HCT116 (cell line): ENCODE data around the gene AGAP1. TPM values are rescaled to one million over a fixed set of nuclear protein-coding genes. Genes with fewer than 3 reads are reported as not detected.

Source experiments
- ATAC-seq: fragments of 200-7000 bp; cut with Tn5 transposase; 2 replicates; pipeline ENCODE4 v1.9.1; 2020; ENCODE audit warnings: mild to moderate bottlenecking, moderate library complexity
- BruUV-seq: library from RNA; stranded (reverse); fragments of 400-500 nt; replicated peaks from 2 replicates; lab custom pipeline; 2021; lab: Mats Ljungman, UMichigan
- CTCF ChIA-PET: fragments of 300-600 bp; sonication (Branson Sonifier 250); formaldehyde crosslinking; loops from one replicate; lab custom pipeline; 2021; ENCODE audit warnings: antibody characterized with exemption; lab: Charles Lee
- POLR2A ChIA-PET: fragments of 300-600, 350-600 bp; sonication (Branson Sonifier 250); formaldehyde crosslinking; loops from one replicate; lab custom pipeline; 2021; ENCODE audit warnings: antibody characterized with exemption; lab: Charles Lee
- RAD21 ChIA-PET, 2 experiments: fragments of 300-600 bp; sonication (Branson Sonifier 250); formaldehyde crosslinking; loops; one replicate each; lab custom pipeline; 2023; ENCODE audit warnings: low total read pairs in 2 of 2; ENCODE audit not compliant: uncharacterized antibody in 2 of 2, unreplicated experiment in 2 of 2, low non-redundant PET in 1 of 2; lab: Charles Lee
- DNase-seq: peaks from one replicate; pipeline ENCODE4 v3.0.0-alpha.2; 2010; ENCODE audit warnings: low read depth, low spot score
- H2AFZ ChIP-seq: fragments of 200-600 bp; shearing (Covaris generic), sonication (generic); 2 replicates; pipeline ENCODE4 v1.6.1; 2017; ENCODE audit warnings: low read depth, mixed run types, mixed read lengths, antibody characterized with exemption, low read length; ENCODE audit not compliant: poor library complexity, severe bottlenecking
- H3K27ac ChIP-seq: 2 replicates; pipeline ENCODE4 v1.5.1; 2012; ENCODE audit warnings: low read depth, low read length
- H3K27me3 ChIP-seq: fragments of 200-600 bp; sonication (generic); 2 replicates; pipeline ENCODE4 v1.6.1; 2016; ENCODE audit warnings: mixed run types, low read length, mixed read lengths; ENCODE audit not compliant: insufficient read depth
- H3K36me3 ChIP-seq, 2 experiments: fragments of 200-500 bp in 1 of 2; fragments of 200-600 bp in 1 of 2; sonication (Bioruptor generic) in 1 of 2; sonication (generic) in 1 of 2; 2 replicates each; pipeline versions ENCODE4 v1.5.1 to v1.6.1; 2014 to 2016; ENCODE audit warnings: low read length in 2 of 2, inconsistent platforms in 1 of 2, mixed read lengths in 1 of 2, mixed run types in 1 of 2; ENCODE audit not compliant: insufficient read depth in 2 of 2, control insufficient read depth in 1 of 2
- H3K4me1 ChIP-seq, 2 experiments: fragments of 200-600 bp in 1 of 2; sonication (generic) in 1 of 2; 2 replicates each; pipeline versions ENCODE4 v1.5.1 to v1.6.1; 2012 to 2017; ENCODE audit warnings: low read length in 2 of 2, inconsistent platforms in 1 of 2, mild to moderate bottlenecking in 1 of 2, mixed read lengths in 1 of 2, mixed run types in 1 of 2, moderate library complexity in 1 of 2; ENCODE audit not compliant: insufficient read depth in 2 of 2, control insufficient read depth in 1 of 2
- H3K4me2 ChIP-seq: fragments of 200-600 bp; sonication (generic); 2 replicates; pipeline ENCODE4 v1.6.1; 2017; ENCODE audit warnings: mixed run types, low read length, mixed read lengths
- H3K4me3 ChIP-seq, 2 experiments: fragments of 200-600 bp in 1 of 2; sonication (generic) in 1 of 2; replicated peaks in 1 of 2; 2 replicates each; pipeline ENCODE4 v1.5.1; 2011 to 2016; ENCODE audit warnings: low read length in 2 of 2, control low read depth in 1 of 2, low read depth in 1 of 2, mild to moderate bottlenecking in 1 of 2, mixed read lengths in 1 of 2, mixed run types in 1 of 2
- H3K79me2 ChIP-seq: fragments of 200-600 bp; sonication (generic); 2 replicates; pipeline ENCODE4 v1.6.1; 2017; ENCODE audit warnings: mild to moderate bottlenecking, mixed run types, low read length, moderate library complexity, mixed read lengths; ENCODE audit not compliant: insufficient read depth
- H3K9ac ChIP-seq: fragments of 200-600 bp; sonication (generic); 2 replicates; pipeline ENCODE4 v1.6.1; 2016; ENCODE audit warnings: low read length, mixed read lengths
- H3K9me2 ChIP-seq: fragments of 200-600 bp; sonication (generic), shearing (Covaris generic); 2 replicates; pipeline ENCODE4 v1.6.1; 2017; ENCODE audit warnings: mixed run types, mild to moderate bottlenecking, moderate library complexity; ENCODE audit not compliant: insufficient read depth
- H3K9me3 ChIP-seq, 2 experiments: fragments of 200-500 bp in 1 of 2; fragments of 200-600 bp in 1 of 2; sonication (Bioruptor generic) in 1 of 2; sonication (generic) in 1 of 2; 2 replicates each; pipeline ENCODE4 v1.6.1; 2014 to 2017; ENCODE audit warnings: low read length in 2 of 2, mixed read lengths in 2 of 2, inconsistent platforms in 1 of 2, low read depth in 1 of 2, mild to moderate bottlenecking in 1 of 2, mixed run types in 1 of 2, moderate library complexity in 1 of 2; ENCODE audit not compliant: control insufficient read depth in 1 of 2, insufficient read depth in 1 of 2
- H4K20me1 ChIP-seq: fragments of 200-600 bp; sonication (generic), shearing (Covaris generic); 2 replicates; pipeline ENCODE4 v1.6.1; 2017; ENCODE audit warnings: mixed run types, mild to moderate bottlenecking, moderate library complexity; ENCODE audit not compliant: insufficient read depth
- CEBPB ChIP-seq: IDR thresholded peaks from 2 replicates; pipeline ENCODE4 v1.6.1; 2012; ENCODE audit warnings: low read depth
- CTCF ChIP-seq, 3 experiments: fragments of 200-600 bp in 1 of 3; sonication (generic) in 1 of 3; IDR thresholded peaks in 2 of 3; conservative IDR thresholded peaks in 1 of 3; 2 replicates each; pipeline ENCODE4 v1.5.1; 2012 to 2017; ENCODE audit warnings: low read depth in 2 of 3, low read length in 2 of 3, antibody characterized with exemption in 1 of 3, borderline replicate concordance in 1 of 3, control low read depth in 1 of 3, mild to moderate bottlenecking in 1 of 3, mixed read lengths in 1 of 3, mixed run types in 1 of 3, moderate library complexity in 1 of 3; ENCODE audit not compliant: insufficient read depth in 1 of 3
- EGR1 ChIP-seq: IDR thresholded peaks from 2 replicates; pipeline ENCODE4 v1.6.1; 2012; ENCODE audit warnings: low read depth
- ELF1 ChIP-seq: IDR thresholded peaks from 2 replicates; pipeline ENCODE4 v1.6.1; 2012; ENCODE audit warnings: low read depth, borderline replicate concordance
- FOSL1 ChIP-seq: IDR thresholded peaks from 2 replicates; pipeline ENCODE4 v1.6.1; 2012; ENCODE audit warnings: low read depth
- JUND ChIP-seq: IDR thresholded peaks from 2 replicates; pipeline ENCODE4 v1.6.1; 2012
- MAX ChIP-seq: IDR thresholded peaks from 2 replicates; pipeline ENCODE4 v1.6.1; 2012
- POLR2A ChIP-seq: IDR thresholded peaks from 2 replicates; pipeline ENCODE4 v1.7.0; 2011; ENCODE audit warnings: borderline replicate concordance; ENCODE audit not compliant: insufficient read depth, insufficient read length; ENCODE audit errors: extremely low read depth
- RAD21 ChIP-seq: IDR thresholded peaks from 2 replicates; pipeline ENCODE4 v1.6.1; 2012; ENCODE audit warnings: low read depth, mild to moderate bottlenecking
- REST ChIP-seq: IDR thresholded peaks from 2 replicates; pipeline ENCODE4 v1.6.1; 2012; ENCODE audit warnings: low read depth
- SIN3A ChIP-seq: IDR thresholded peaks from 2 replicates; pipeline ENCODE4 v1.6.1; 2012; ENCODE audit warnings: low read depth
- SP1 ChIP-seq: IDR thresholded peaks from 2 replicates; pipeline ENCODE4 v1.6.1; 2012; ENCODE audit warnings: low read depth
- SRF ChIP-seq: IDR thresholded peaks from 2 replicates; pipeline ENCODE4 v1.6.1; 2012; ENCODE audit warnings: low read depth
- YY1 ChIP-seq: IDR thresholded peaks from 2 replicates; pipeline ENCODE4 v1.6.1; 2011; ENCODE audit warnings: low read length, low read depth, moderate library complexity, mild to moderate bottlenecking; ENCODE audit not compliant: insufficient replicate concordance; ENCODE audit errors: extremely low read depth
- ZBTB33 ChIP-seq: IDR thresholded peaks from 2 replicates; pipeline ENCODE4 v1.6.1; 2011; ENCODE audit warnings: mild to moderate bottlenecking, low read length, moderate library complexity; ENCODE audit not compliant: insufficient replicate concordance; ENCODE audit errors: extremely low read depth
- ZNF274 ChIP-seq: fragments of 200-500 bp; sonication (Bioruptor generic); IDR thresholded peaks from 2 replicates; pipeline ENCODE4 v1.6.1; 2014; ENCODE audit warnings: mild to moderate bottlenecking, low read depth, low read length, inconsistent platforms
- intact Hi-C: fragments of 100-400 bp; cut with micrococcal nuclease; formaldehyde crosslinking; loops from 2 replicates; pipeline ENCODE4 v1.10.0; 2022
- total RNA-seq: library from RNA; stranded (reverse); gene quantifications from one replicate; pipeline ENCODE4 v1.2.1, GENCODE V29; 2021; ENCODE audit not compliant: unreplicated experiment
- TF ChIP-seq, protein P1 (sequence below): IDR thresholded peaks from 2 replicates; pipeline ENCODE4 v1.6.1; 2012

AGAP1 gene
- total RNA-seq, 1 experiment from 2014 or later, result 43.8 TPM

- no peak for TF ChIP-seq ELF1
- TF ChIP-seq SP1, result no peak
- no peak for TF ChIP-seq ZBTB33
- no peak for TF ChIP-seq JUND
- TF ChIP-seq CEBPB, result no peak
- TF ChIP-seq FOSL1, result no peak
- no peak for TF ChIP-seq ZNF274
- TF ChIP-seq SIN3A, result no peak
- no peak for TF ChIP-seq SRF
- TF ChIP-seq, protein P1, sequence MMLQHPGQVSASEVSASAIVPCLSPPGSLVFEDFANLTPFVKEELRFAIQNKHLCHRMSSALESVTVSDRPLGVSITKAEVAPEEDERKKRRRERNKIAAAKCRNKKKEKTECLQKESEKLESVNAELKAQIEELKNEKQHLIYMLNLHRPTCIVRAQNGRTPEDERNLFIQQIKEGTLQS, result no peak
- no peak for TF ChIP-seq RAD21
- TF ChIP-seq MAX, result no peak
- TF ChIP-seq REST, result no peak
- no peak for TF ChIP-seq POLR2A
- no peak for TF ChIP-seq CTCF (IDR thresholded peaks at IDR 0.05 in 2 of 3, conservative IDR thresholded peaks at IDR 0.05 in 1 of 3; ENCODE audit: borderline replicate concordance in 1 of 3, insufficient read depth in 1 of 3, low read depth in 2 of 3, low read length in 2 of 3)
- no peak for TF ChIP-seq EGR1
- no peak for TF ChIP-seq YY1
- H3K9ac ChIP-seq, result no peak overlapping the region
- H3K9me3 ChIP-seq, result no peaks in the 10 kb centered on the region
- H3K36me3 ChIP-seq, result no peaks in the 10 kb centered on the region
- ATAC-seq, result no peak
- ChIA-PET RAD21 (no interaction called here), POLR2A (no interaction called here), CTCF (no interaction called here)
- intact Hi-C loops, result no loop called here
- no peaks in the 10 kb centered on the region for H3K27me3 ChIP-seq
- peaks cover 33 to 57% of the 10 kb centered on the region in 2 experiments for H3K4me1 ChIP-seq
- H4K20me1 ChIP-seq, result peaks cover 11% of the 10 kb centered on the region; the same call in 1 of the 2 replicates
- no peak overlapping the region for H3K4me2 ChIP-seq
- no peak for DNase-seq
- BruUV-seq, result no TSS peak
- H3K9me2 ChIP-seq, result no peaks in the 10 kb centered on the region
- no peak overlapping the region for H3K27ac ChIP-seq
- no peak overlapping the region for H3K4me3 ChIP-seq
- H3K79me2 ChIP-seq, result peaks cover 97% of the 10 kb centered on the region
- H2AFZ ChIP-seq, result no peak overlapping the region
Observed at GRCh38 chr2:235508371-235509160, 14.7 kb downstream of the AGAP1 start.
